ENCODE results near the gene SKIC8.

The SKIC8 gene

GRCh38 chr15:78257681-78258080 is 41.7 kb downstream of the SKIC8 start:
- DNase-seq, result no peak
- Histone ChIP-seq H3K27ac (ENCODE audit: low read length) (no peak overlapping the region), H3K4me1 (ENCODE audit: low read length) (no peaks in the 10 kb centered on the region), H4K20me1 (ENCODE audit: insufficient read depth, low read length) (no peaks in the 10 kb centered on the region), H3K4me3 (ENCODE audit: low read length) (no peak overlapping the region), H3K9me3 (replicated peaks; ENCODE audit: insufficient read depth, low read length) (no peaks in the 10 kb centered on the region), H3K27me3 (replicated peaks; ENCODE audit: insufficient read depth, low read length) (no peaks in the 10 kb centered on the region), H3K4me2 (ENCODE audit: low read depth, low read length) (no peak overlapping the region), H3K79me2 (ENCODE audit: low read length) (no peaks in the 10 kb centered on the region), H3K9ac (ENCODE audit: low read length) (no peak overlapping the region), H2AFZ (ENCODE audit: low read length) (no peak overlapping the region), H3F3A (ENCODE audit: insufficient read depth, low read length) (no peaks in the 10 kb centered on the region), H3K9me2 (replicated peaks; ENCODE audit: insufficient read depth, low read length) (no peaks in the 10 kb centered on the region), H3K36me3 (replicated peaks; ENCODE audit: insufficient read depth, low read length) (no peaks in the 10 kb centered on the region)
- TF ChIP-seq CTCF (IDR thresholded peaks at IDR 0.05; ENCODE audit: low read length), result no peak
- TF ChIP-seq EZH2 (optimal IDR thresholded peaks at IDR 0.05; ENCODE audit: low read depth, low read length), result no peak
- no peak for TF ChIP-seq EZH2phosphoT487 (IDR thresholded peaks at IDR 0.05; ENCODE audit: low read length)

- Histone ChIP-seq H3F3A (ENCODE audit: insufficient read depth, low read length) (no peaks in the 10 kb centered on the region), H3K36me3 (replicated peaks; ENCODE audit: insufficient read depth, low read length) (no peaks in the 10 kb centered on the region), H3K4me2 (ENCODE audit: low read depth, low read length) (no peak overlapping the region), H3K4me1 (ENCODE audit: low read length) (no peaks in the 10 kb centered on the region), H3K4me3 (ENCODE audit: low read length) (no peak overlapping the region), H3K9me3 (replicated peaks; ENCODE audit: insufficient read depth, low read length) (no peaks in the 10 kb centered on the region), H3K27me3 (replicated peaks; ENCODE audit: insufficient read depth, low read length) (no peaks in the 10 kb centered on the region), H2AFZ (ENCODE audit: low read length) (no peak overlapping the region), H3K9me2 (replicated peaks; ENCODE audit: insufficient read depth, low read length) (no peaks in the 10 kb centered on the region), H3K79me2 (ENCODE audit: low read length) (no peaks in the 10 kb centered on the region), H4K20me1 (ENCODE audit: insufficient read depth, low read length) (no peaks in the 10 kb centered on the region), H3K9ac (ENCODE audit: low read length) (no peak overlapping the region), H3K27ac (ENCODE audit: low read length) (no peak overlapping the region)
- DNase-seq, result no peak
- TF ChIP-seq CTCF (IDR thresholded peaks at IDR 0.05; ENCODE audit: low read length), result no peak
- no peak for TF ChIP-seq EZH2 (optimal IDR thresholded peaks at IDR 0.05; ENCODE audit: low read depth, low read length)
- no peak for TF ChIP-seq EZH2phosphoT487 (IDR thresholded peaks at IDR 0.05; ENCODE audit: low read length)
Observed at GRCh38 chr15:78256044-78256437, 43.4 kb downstream of the SKIC8 start.

DNA sequence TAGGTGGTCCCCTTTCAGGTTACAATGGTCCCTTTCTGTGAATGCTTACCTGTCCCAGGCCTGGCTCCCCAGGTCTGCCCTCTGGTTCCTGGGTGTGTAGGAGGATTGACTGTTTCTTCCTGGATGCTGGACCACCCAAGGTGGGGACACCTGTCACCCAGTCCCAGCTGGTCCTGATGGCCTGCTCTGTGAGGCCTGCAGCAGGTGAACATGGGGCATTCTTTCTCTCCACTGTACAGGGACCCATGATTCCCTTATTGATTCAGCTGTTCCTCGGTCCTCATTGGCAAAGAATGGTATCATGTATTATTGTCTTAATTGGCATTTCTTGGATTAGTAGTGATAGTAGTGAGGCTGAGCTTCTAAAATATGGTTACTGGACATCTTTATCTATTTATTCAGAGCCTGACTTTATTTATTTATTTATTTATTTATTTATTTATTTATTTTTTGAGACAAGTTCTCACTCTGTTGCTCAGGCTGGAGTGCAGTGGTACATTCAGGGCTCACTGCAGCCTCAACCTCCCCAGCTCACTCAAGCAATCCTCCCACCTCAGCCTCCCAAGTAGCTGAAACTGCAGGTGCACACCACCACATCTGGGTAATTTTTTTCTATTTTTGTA is 43.9 kb downstream of the SKIC8 start:
- Histone ChIP-seq H3K4me1 (ENCODE audit: low read length) (no peaks in the 10 kb centered on the region), H2AFZ (ENCODE audit: low read length) (no peak overlapping the region), H3K9me2 (replicated peaks; ENCODE audit: insufficient read depth, low read length) (no peaks in the 10 kb centered on the region), H3K79me2 (ENCODE audit: low read length) (no peaks in the 10 kb centered on the region), H3K9me3 (replicated peaks; ENCODE audit: insufficient read depth, low read length) (no peaks in the 10 kb centered on the region), H3K4me2 (ENCODE audit: low read depth, low read length) (no peak overlapping the region), H4K20me1 (ENCODE audit: insufficient read depth, low read length) (no peaks in the 10 kb centered on the region), H3F3A (ENCODE audit: insufficient read depth, low read length) (no peaks in the 10 kb centered on the region), H3K27me3 (replicated peaks; ENCODE audit: insufficient read depth, low read length) (no peaks in the 10 kb centered on the region), H3K27ac (ENCODE audit: low read length) (no peak overlapping the region), H3K4me3 (ENCODE audit: low read length) (no peak overlapping the region), H3K36me3 (replicated peaks; ENCODE audit: insufficient read depth, low read length) (no peaks in the 10 kb centered on the region), H3K9ac (ENCODE audit: low read length) (no peak overlapping the region)
- no peak for TF ChIP-seq EZH2 (optimal IDR thresholded peaks at IDR 0.05; ENCODE audit: low read depth, low read length)
- no peak for TF ChIP-seq CTCF (IDR thresholded peaks at IDR 0.05; ENCODE audit: low read length)
- no peak for TF ChIP-seq EZH2phosphoT487 (IDR thresholded peaks at IDR 0.05; ENCODE audit: low read length)
- DNase-seq, result no peak

All from MM.1S (cell line).